HepG2 (cell line): Measurements from ENCODE around the gene FSCB. TPM values are rescaled to one million over a fixed set of nuclear protein-coding genes. Genes with fewer than 3 reads are reported as not detected.
A peak's percentile ranks its signal among the peaks of the same experiment; 100 is the strongest.

Experiments
- ATAC-seq: fragments of 200-7000 bp; cut with Tn5 transposase; 3 replicates; pipeline ENCODE4 v1.9.1; 2020; ENCODE audit warnings: mild to moderate bottlenecking, moderate library complexity
- Bru-seq: library from RNA; stranded (reverse); fragments of 400-500 nt; gene quantifications from one replicate; lab custom pipeline; 2021; lab: Mats Ljungman, UMichigan
- BruChase-seq, 2 experiments: library from RNA; stranded (reverse); fragments of 400-500 nt; gene quantifications; one replicate each; lab custom pipeline; 2021; lab: Mats Ljungman, UMichigan
- BruUV-seq: library from RNA; stranded (reverse); fragments of 400-500 nt; replicated peaks from 2 replicates; lab custom pipeline; 2021; lab: Mats Ljungman, UMichigan
- CTCF ChIA-PET: fragments of 300-600 bp; formaldehyde crosslinking; extraction: SDS; loops from one replicate; lab custom pipeline; 2021; ENCODE audit warnings: low total read pairs, inconsistent platforms, low intra/inter-chr PET ratio; lab: Yijun Ruan, JAX
- POLR2A ChIA-PET: fragments of 350-600 bp; sonication (Branson Sonifier 250); formaldehyde crosslinking; loops from one replicate; lab custom pipeline; 2020; ENCODE audit warnings: antibody characterized with exemption, inconsistent platforms; lab: Yijun Ruan, JAX
- DNase-seq: peaks from one replicate; pipeline ENCODE4 v3.0.0-alpha.2; 2015; ENCODE audit warnings: low spot score
- FAIRE-seq: peaks from 3 replicates; lab custom pipeline; 2011; peaks lifted over from hg19 to GRCh38; lab: Jason Lieb, UNC
- H2AFZ ChIP-seq: one replicate; pipeline ENCODE4 v1.6.1; 2011; ENCODE audit warnings: low read length, inconsistent platforms
- H3K27ac ChIP-seq: fragments of 300-600 bp; 3 replicates; pipeline ENCODE4 v1.8.0; 2011; ENCODE audit warnings: mixed run types, mild to moderate bottlenecking, mixed read lengths, low read length, inconsistent platforms; ENCODE audit not compliant: insufficient read depth; ENCODE audit errors: extremely low read length
- H3K27me3 ChIP-seq, 2 experiments: fragments of 200-600 bp in 1 of 2; 2 replicates in 1 of 2; 3 replicates in 1 of 2; pipeline versions ENCODE4 v1.6.0 to v1.8.0; 2011; ENCODE audit warnings: low read length in 2 of 2, mild to moderate bottlenecking in 2 of 2, moderate library complexity in 2 of 2, inconsistent platforms in 1 of 2; ENCODE audit not compliant: insufficient read depth in 2 of 2, control insufficient read depth in 1 of 2
- H3K36me3 ChIP-seq, 2 experiments: fragments of 200-600 bp in 1 of 2; replicated peaks in 1 of 2; 2 replicates in 1 of 2; 3 replicates in 1 of 2; pipeline versions ENCODE4 v1.5.1 to v1.8.0; 2011; ENCODE audit warnings: low read length in 2 of 2, inconsistent platforms in 1 of 2; ENCODE audit not compliant: insufficient read depth in 2 of 2, control insufficient read depth in 1 of 2
- H3K4me1 ChIP-seq: 2 replicates; pipeline ENCODE4 v1.5.1; 2012; ENCODE audit warnings: low read length, inconsistent platforms; ENCODE audit not compliant: insufficient read depth
- H3K4me2 ChIP-seq: 2 replicates; pipeline ENCODE4 v1.6.0; 2011; ENCODE audit warnings: low read depth, low read length, inconsistent platforms
- H3K4me3 ChIP-seq, 3 experiments: fragments of 200-600 bp in 1 of 3; sonication (generic), shearing (Covaris generic) in 1 of 3; replicated peaks in 1 of 3; 2 replicates each; pipeline ENCODE4 v1.5.1; 2011 to 2016; ENCODE audit warnings: low read length in 3 of 3, inconsistent platforms in 2 of 3, low read depth in 2 of 3, mild to moderate bottlenecking in 2 of 3, control low read depth in 1 of 3, mixed read lengths in 1 of 3; ENCODE audit not compliant: insufficient read depth in 1 of 3
- H3K79me2 ChIP-seq: one replicate; pipeline ENCODE4 v1.6.1; 2011; ENCODE audit warnings: low read length, inconsistent platforms; ENCODE audit not compliant: insufficient read depth
- H3K9ac ChIP-seq: 2 replicates; pipeline ENCODE4 v1.6.0; 2011; ENCODE audit warnings: mild to moderate bottlenecking, low read depth, low read length, inconsistent platforms; ENCODE audit not compliant: insufficient read depth
- H3K9me3 ChIP-seq: 2 replicates; pipeline ENCODE4 v1.5.1; 2012; ENCODE audit warnings: mild to moderate bottlenecking, low read length
- H4K20me1 ChIP-seq: 2 replicates; pipeline ENCODE4 v1.6.0; 2011; ENCODE audit warnings: inconsistent platforms, mild to moderate bottlenecking, low read length, moderate library complexity; ENCODE audit not compliant: insufficient read depth
- ATF7 ChIP-seq, 2 experiments: fragments of 450-650 bp in 1 of 2; sonication (generic) in 1 of 2; formaldehyde crosslinking in 1 of 2; IDR thresholded peaks; 2 replicates each; pipeline versions ENCODE4 v1.4.0 to v1.6.1; 2016 to 2020; ENCODE audit warnings: antibody characterized with exemption in 1 of 2, mild to moderate bottlenecking in 1 of 2, missing genetic modification reagents in 1 of 2
- CREB1 ChIP-seq, 2 experiments: fragments of 450-650 bp in 1 of 2; IDR thresholded peaks; 2 replicates each; pipeline ENCODE4 v1.6.1; 2016 to 2017; ENCODE audit warnings: control low read depth in 1 of 2, mild to moderate bottlenecking in 1 of 2, missing compliant biosample characterization in 1 of 2, missing genetic modification characterization in 1 of 2
- ZBTB26 ChIP-seq: IDR thresholded peaks from 2 replicates; pipeline ENCODE4 v1.6.1; 2016; ENCODE audit warnings: missing compliant biosample characterization, missing genetic modification reagents, borderline replicate concordance
- WGBS: methylation state at CpG from one replicate; pipeline ENCODE4 v1.1.6; 2017; ENCODE audit warnings: low lambda C conversion rate; 5-methylcytosine and 5-hydroxymethylcytosine counted together
- in situ Hi-C: cut with HindIII; loops from 2 replicates; pipeline ENCODE4 v1.10.0; 2017; ENCODE audit warnings: low pct_unique_long_range_greater_than_20kb; ENCODE audit not compliant: extremely low pct_ligation_motif_present
- intact Hi-C: fragments of 100-400 bp; cut with micrococcal nuclease; formaldehyde crosslinking; loops from one replicate; pipeline ENCODE4 v1.10.0; 2022; ENCODE audit not compliant: unreplicated experiment
- long read RNA-seq, 2 experiments: library from RNA in 1 of 2; library from polyadenylated mRNA in 1 of 2; stranded (forward) in 1 of 2; unstranded in 1 of 2; transcript quantifications; one replicate each; pipeline ENCODE4 v2.0.0, GENCODE V29; 2019 to 2022
- polyA minus RNA-seq, 3 experiments: library from RNA; depleted of rRNA, polyadenylated mRNA; stranded (reverse); fragments of >200 nt; gene quantifications; 2 replicates each; pipeline ENCODE4 v1.2.3, GENCODE V29; 2011; ENCODE audit warnings: low replicate concordance in 1 of 3
- polyA plus RNA-seq, 8 experiments: library from polyadenylated mRNA; depleted of rRNA in 3 of 8; stranded (reverse) in 7 of 8; unstranded in 1 of 8; fragments of >200 nt; fragmentation: Illumina TruSeq in 4 of 8; extraction: Trizol in 4 of 8; gene quantifications; 2 replicates each; pipeline versions ENCODE4 v1.2.1 to v1.2.3, GENCODE V29; 2011 to 2016; ENCODE audit warnings: low read depth in 4 of 8, missing spikeins in 1 of 8, mixed read lengths in 1 of 8; ENCODE audit not compliant: insufficient read depth in 1 of 8
- total RNA-seq, 5 experiments: library from RNA; depleted of rRNA; stranded (reverse); fragments of >200 nt; fragmentation: Illumina TruSeq; extraction: Trizol; gene quantifications; 2 replicates each; pipeline ENCODE4 v1.2.3, GENCODE V29; 2016; ENCODE audit warnings: low read depth in 1 of 5

The FSCB gene
- total RNA-seq (2016; rRNA removed; fragmentation: Illumina TruSeq; extraction: Trizol) (not detected in 2 replicates), polyA plus RNA-seq (2011; rRNA removed) (not detected in 2 replicates), polyA minus RNA-seq (2011; rRNA and poly(A)+ RNA removed; ENCODE audit: low replicate concordance) (not detected in 2 replicates), Bru-seq, nascent RNA (not detected), BruChase-seq, experiment 1, labeled RNA remaining after a 6-hour chase (not detected), BruChase-seq, experiment 2, labeled RNA remaining after a 2-hour chase (not detected)
- not detected in 2 replicates for total RNA-seq (2016; cell fraction: cytosol; rRNA removed; fragmentation: Illumina TruSeq; extraction: Trizol; ENCODE audit: low read depth)
- not detected in 2 replicates for total RNA-seq (2016; cell fraction: insoluble cytoplasmic fraction; rRNA removed; fragmentation: Illumina TruSeq; extraction: Trizol)
- total RNA-seq (2016; cell fraction: membrane; rRNA removed; fragmentation: Illumina TruSeq; extraction: Trizol) = not detected in 2 replicates
- total RNA-seq (2016; cell fraction: nucleus; rRNA removed; fragmentation: Illumina TruSeq; extraction: Trizol) = not detected in 2 replicates
- not detected in 2 replicates for polyA plus RNA-seq (2011; cell fraction: cytosol; rRNA removed)
- polyA plus RNA-seq (2011; cell fraction: nucleus; rRNA removed) = not detected in 2 replicates
- polyA plus RNA-seq (2012) = not detected in 2 replicates
- polyA plus RNA-seq (2016; cell fraction: cytosol; fragmentation: Illumina TruSeq; extraction: Trizol; ENCODE audit: low read depth) = not detected in 2 replicates
- not detected in 2 replicates for polyA plus RNA-seq (2016; cell fraction: insoluble cytoplasmic fraction; fragmentation: Illumina TruSeq; extraction: Trizol; ENCODE audit: low read depth)
- not detected in 2 replicates for polyA plus RNA-seq (2016; cell fraction: membrane; fragmentation: Illumina TruSeq; extraction: Trizol; ENCODE audit: low read depth)
- not detected in 2 replicates for polyA plus RNA-seq (2016; cell fraction: nucleus; fragmentation: Illumina TruSeq; extraction: Trizol; ENCODE audit: insufficient read depth, low read depth)
- not detected in 2 replicates for polyA minus RNA-seq (2011; cell fraction: cytosol; rRNA and poly(A)+ RNA removed)
- polyA minus RNA-seq (2011; cell fraction: nucleus; rRNA and poly(A)+ RNA removed) = not detected in 2 replicates
- long read RNA-seq, experiment 1 = 0 reads
- long read RNA-seq, experiment 2 = 0 reads

GRCh38 chr14:44507183-44507582 is at the start of gene FSCB:
Gene FSCB, minus strand, starts transcription at chr14:44507283. Its CDS starts 296 bp downstream, at chr14:44506987.
- H3K27ac ChIP-seq = no peak within 1 kb of the TSS
- POLR2A ChIA-PET = no interaction called here
- FAIRE-seq (no peak), ATAC-seq (no peak), DNase-seq (no peak)
- CTCF ChIA-PET = no interaction called here
- no peaks in the 10 kb centered on the region for H3K4me1 ChIP-seq
- H3K4me3 ChIP-seq = no peak within 1 kb of the TSS
- no peaks in the 10 kb centered on the region for H3K79me2 ChIP-seq
- BruUV-seq = no TSS peak
- H3K27me3 ChIP-seq = 0 out of 5 replicates have a peak, but pooled peaks cover 0 to 1% of the 10 kb centered on the region in 2 experiments
- H3K9ac ChIP-seq = no peak within 1 kb of the TSS
- WGBS = 80% methylated on average over 1 of the region's 1 CpG
- intact Hi-C loops = no loop called here
- H3K4me2 ChIP-seq = no peak within 1 kb of the TSS
- in situ Hi-C loops = no loop called here
- no peak within 1 kb of the TSS for H2AFZ ChIP-seq
- TF ChIP-seq ZBTB26 (CRISPR knock-in tag) (no peak), CREB1 (IDR thresholded peaks at IDR 0.05) (peak; percentile 21; the same call in 1 of the 2 replicates), CREB1 (CRISPR knock-in tag; IDR thresholded peaks at IDR 0.05) (no peak), ATF7 (IDR thresholded peaks at IDR 0.05) (0 out of 2 replicates have a peak, but pooled peaks have one; percentile 28), ATF7 (CRISPR knock-in tag; IDR thresholded peaks at IDR 0.05) (no peak)
- H4K20me1 ChIP-seq = no peaks in the 10 kb centered on the region
- H3K36me3 ChIP-seq = no peaks in the 10 kb centered on the region
- no peaks in the 10 kb centered on the region for H3K9me3 ChIP-seq
